IMR-90 (cell line): ENCODE measurements around the gene QKI. TPM values are rescaled to one million over a fixed set of nuclear protein-coding genes. Genes with fewer than 3 reads are reported as not detected.

Experiments used
- ATAC-seq: fragments of 200-7000 bp; cut with Tn5 transposase; 2 replicates; pipeline ENCODE4 v1.9.1; 2020; ENCODE audit warnings: low read depth, mild to moderate bottlenecking, moderate library complexity
- BruUV-seq: library from RNA; stranded (reverse); fragments of 400-500 nt; replicated peaks from 2 replicates; lab custom pipeline; 2021; lab: Mats Ljungman, UMichigan
- CTCF ChIA-PET: fragments of 300-600 bp; formaldehyde crosslinking; extraction: SDS; loops from one replicate; lab custom pipeline; 2021; ENCODE audit warnings: antibody characterized with exemption; lab: Yijun Ruan, JAX
- POLR2A ChIA-PET: fragments of 300-600 bp; sonication (Branson Sonifier 250); formaldehyde crosslinking; loops from one replicate; lab custom pipeline; 2022; ENCODE audit warnings: antibody characterized with exemption; ENCODE audit not compliant: unreplicated experiment; lab: Charles Lee
- DNase-seq: peaks from one replicate; pipeline ENCODE4 v3.0.0; 2013
- H2AFZ ChIP-seq: replicated peaks from 2 replicates; pipeline ENCODE3; 2013; ENCODE audit warnings: low read length, mild to moderate bottlenecking; ENCODE audit not compliant: poor library complexity
- H2AK5ac ChIP-seq: 2 replicates; pipeline ENCODE4 v1.6.1; 2013; ENCODE audit warnings: low read depth, low read length, inconsistent platforms
- H2AK9ac ChIP-seq: replicated peaks from 2 replicates; pipeline ENCODE3; 2013; ENCODE audit warnings: mild to moderate bottlenecking, low read depth, low read length, moderate library complexity; ENCODE audit not compliant: poor library complexity
- H2BK120ac ChIP-seq: 2 replicates; pipeline ENCODE4 v1.6.1; 2013; ENCODE audit warnings: low read depth, low read length, inconsistent platforms
- H2BK15ac ChIP-seq: 3 replicates; pipeline ENCODE4 v1.6.1; 2013; ENCODE audit warnings: low read depth, low read length, inconsistent platforms
- H2BK20ac ChIP-seq: 2 replicates; pipeline ENCODE4 v1.6.1; 2013; ENCODE audit warnings: low read depth, mild to moderate bottlenecking, inconsistent platforms, low read length, moderate library complexity
- H2BK5ac ChIP-seq: 2 replicates; pipeline ENCODE4 v1.6.1; 2013; ENCODE audit warnings: mild to moderate bottlenecking, low read depth, low read length, inconsistent platforms; ENCODE audit not compliant: poor library complexity, severe bottlenecking
- H3K14ac ChIP-seq: replicated peaks from 2 replicates; pipeline ENCODE4 v1.6.1; 2013; ENCODE audit warnings: low read depth, low read length, inconsistent platforms
- H3K18ac ChIP-seq: 2 replicates; pipeline ENCODE4 v1.6.1; 2013; ENCODE audit warnings: low read depth, low read length, control low read depth
- H3K23ac ChIP-seq: 2 replicates; pipeline ENCODE4 v1.6.1; 2013; ENCODE audit warnings: low read depth, low read length, inconsistent platforms
- H3K27ac ChIP-seq: 2 replicates; pipeline ENCODE4 v1.5.1; 2013; ENCODE audit warnings: mild to moderate bottlenecking, control low read depth, low read length; ENCODE audit not compliant: insufficient read depth
- H3K27me3 ChIP-seq: 2 replicates; pipeline ENCODE4 v1.6.1; 2013; ENCODE audit warnings: low read length; ENCODE audit not compliant: control insufficient read depth, insufficient read depth
- H3K36me3 ChIP-seq: 2 replicates; pipeline ENCODE4 v1.6.1; 2013; ENCODE audit warnings: low read length, mixed read lengths; ENCODE audit not compliant: control insufficient read depth, insufficient read depth
- H3K4ac ChIP-seq: 2 replicates; pipeline ENCODE4 v1.6.1; 2013; ENCODE audit warnings: low read depth, low read length, inconsistent platforms
- H3K4me1 ChIP-seq: 2 replicates; pipeline ENCODE4 v1.6.1; 2013; ENCODE audit warnings: low read length, mixed read lengths; ENCODE audit not compliant: control insufficient read depth, insufficient read depth
- H3K4me2 ChIP-seq: 2 replicates; pipeline ENCODE4 v1.6.1; 2013; ENCODE audit warnings: low read depth, mild to moderate bottlenecking, control low read depth, low read length, moderate library complexity
- H3K4me3 ChIP-seq: 2 replicates; pipeline ENCODE4 v1.5.1; 2013; ENCODE audit warnings: low read depth, mild to moderate bottlenecking, control low read depth, low read length, moderate library complexity; ENCODE audit not compliant: insufficient read depth
- H3K56ac ChIP-seq: 2 replicates; pipeline ENCODE4 v1.6.1; 2013; ENCODE audit warnings: low read length, inconsistent platforms; ENCODE audit not compliant: insufficient read depth; ENCODE audit errors: extremely low read depth
- H3K79me1 ChIP-seq, 2 experiments: 2 replicates each; pipeline ENCODE4 v1.6.1; 2013; ENCODE audit warnings: low read length in 2 of 2, inconsistent platforms in 1 of 2, low read depth in 1 of 2
- H3K9ac ChIP-seq: 2 replicates; pipeline ENCODE4 v1.6.1; 2013; ENCODE audit warnings: low read depth, low read length, control low read depth
- H3K9me1 ChIP-seq: 2 replicates; pipeline ENCODE4 v1.6.1; 2013; ENCODE audit warnings: low read length, inconsistent platforms; ENCODE audit not compliant: insufficient read depth
- H3K9me3 ChIP-seq: 2 replicates; pipeline ENCODE4 v1.6.1; 2013; ENCODE audit warnings: low read length; ENCODE audit not compliant: control insufficient read depth, insufficient read depth
- H4K20me1 ChIP-seq: 2 replicates; pipeline ENCODE4 v1.6.1; 2013; ENCODE audit warnings: low read length, inconsistent platforms; ENCODE audit not compliant: insufficient read depth
- H4K5ac ChIP-seq: 2 replicates; pipeline ENCODE4 v1.6.1; 2013; ENCODE audit warnings: mild to moderate bottlenecking, low read depth, low read length, control low read depth
- H4K8ac ChIP-seq, 2 experiments: 2 replicates each; pipeline ENCODE4 v1.6.1; 2013; ENCODE audit warnings: low read depth in 2 of 2, low read length in 2 of 2, control low read depth in 1 of 2, inconsistent platforms in 1 of 2
- H4K91ac ChIP-seq: 2 replicates; pipeline ENCODE4 v1.6.1; 2013; ENCODE audit warnings: low read depth, low read length, inconsistent platforms; ENCODE audit not compliant: insufficient read depth
- BHLHE40 ChIP-seq: fragments of 150-350 bp; IDR thresholded peaks from 2 replicates; pipeline ENCODE4 v1.6.1; 2016; ENCODE audit warnings: mild to moderate bottlenecking, low read depth, low read length
- MAZ ChIP-seq: IDR thresholded peaks from 2 replicates; pipeline ENCODE4 v1.6.1; 2012; ENCODE audit warnings: low read depth, mild to moderate bottlenecking, low read length, improper control_type of control experiment, moderate library complexity, borderline replicate concordance
- RFX5 ChIP-seq: IDR thresholded peaks from 2 replicates; pipeline ENCODE4 v1.8.0; 2012; ENCODE audit warnings: low read depth, mild to moderate bottlenecking, low read length, moderate library complexity
- WGBS, 2 experiments: methylation state at CpG; one replicate each; pipeline versions ENCODE4 v1.1.5 to v1.1.7; 2013; ENCODE audit warnings: missing lambda C conversion rate in 2 of 2; ENCODE audit not compliant: insufficient read length in 1 of 2; ENCODE audit errors: extremely low coverage in 2 of 2; 5-methylcytosine and 5-hydroxymethylcytosine counted together
- dilution Hi-C: fragments of 300-500 bp; cut with HindIII; formaldehyde crosslinking; loops from one replicate; pipeline ENCODE4 v1.14.3; 2018; ENCODE audit warnings: low sequenced_read_pairs; ENCODE audit not compliant: unreplicated experiment
- in situ Hi-C: fragments of 300-500 bp; cut with MboI; formaldehyde crosslinking; loops from 3 replicates; pipeline ENCODE4 v1.14.3; 2019; ENCODE audit warnings: low sequenced_read_pairs, inconsistent platforms, mixed read lengths
- intact Hi-C: fragments of 100-400 bp; cut with micrococcal nuclease; formaldehyde crosslinking; loops from 2 replicates; pipeline ENCODE4 v1.10.0; 2022
- polyA plus RNA-seq, 3 experiments: library from polyadenylated mRNA; depleted of rRNA; stranded (reverse); fragments of >200 nt; gene quantifications; 2 replicates each; pipeline ENCODE4 v1.2.3, GENCODE V29; 2012; ENCODE audit warnings: low replicate concordance in 1 of 3
- total RNA-seq: library from RNA; depleted of rRNA; stranded (reverse); fragments of >200 nt; gene quantifications from 2 replicates; pipeline ENCODE4 v1.2.3, GENCODE V29; 2012
- TF ChIP-seq, protein P1 (sequence below): fragments of 150-350 bp; IDR thresholded peaks from 2 replicates; pipeline ENCODE4 v1.6.1; 2016; ENCODE audit warnings: low read depth, mild to moderate bottlenecking, low read length, moderate library complexity, borderline replicate concordance
- TF ChIP-seq, protein P2 (sequence below): fragments of 150-350 bp; IDR thresholded peaks from 2 replicates; pipeline ENCODE4 v1.6.1; 2017; ENCODE audit warnings: mild to moderate bottlenecking, antibody characterized with exemption, low read length, low read depth
- TF ChIP-seq, protein P3 (sequence below): conservative IDR thresholded peaks from 2 replicates; pipeline ENCODE4 v1.5.1; 2012; ENCODE audit warnings: mild to moderate bottlenecking, low read depth, low read length, improper control_type of control experiment

The QKI gene
- total and polyA plus RNA-seq, 2 of the 4 experiments (the other 2 are of a cell fraction): 112 to 232 TPM

DNA sequence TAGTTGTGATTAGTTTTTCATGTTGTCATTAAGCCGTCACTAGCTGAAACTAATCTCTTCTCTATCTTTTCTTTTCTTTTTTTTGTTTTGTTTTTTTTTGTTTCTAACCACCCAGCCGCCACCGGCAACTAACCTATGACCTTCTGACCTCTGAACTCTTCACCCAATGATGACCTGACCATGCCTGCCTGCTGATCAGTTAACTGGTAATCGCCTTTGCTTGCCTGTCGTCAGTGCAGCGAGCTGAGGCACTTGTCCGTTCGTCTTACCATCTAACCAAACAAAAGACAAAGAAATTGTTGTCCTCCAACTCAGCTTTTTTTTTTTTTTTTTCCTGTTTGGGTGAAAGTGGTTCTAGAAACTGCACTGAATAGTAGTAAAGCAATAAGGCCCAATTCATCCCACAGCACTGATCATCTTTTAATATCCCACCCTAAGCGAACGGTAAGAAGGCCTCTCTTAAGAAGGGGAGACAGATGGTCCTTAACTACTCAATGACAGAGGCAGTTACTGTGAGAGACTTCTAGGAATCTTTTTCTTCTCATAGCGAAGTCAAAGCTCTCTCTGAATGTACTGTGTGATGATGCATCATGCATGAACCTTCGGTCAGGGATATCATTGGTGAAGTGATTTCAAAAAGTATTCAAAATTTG lies 156.2 kb downstream of the QKI start:
- ATAC-seq (no peak), DNase-seq (peak; percentile 21)
- dilution Hi-C loops (no loop called here), in situ Hi-C loops (no loop called here), intact Hi-C loops (no loop called here)
- no CpG with 5 or more reads among the region's 12 CpGs for WGBS, 2 experiments
- H3K14ac ChIP-seq: no peak overlapping the region
- H4K91ac ChIP-seq: no peak overlapping the region
- no peak overlapping the region for H3K4me3 ChIP-seq
- no peak overlapping the region for H2AK9ac ChIP-seq
- no peak overlapping the region for H3K4ac ChIP-seq
- H3K79me1 ChIP-seq: peaks cover 10% of the 10 kb centered on the region in 2 experiments; a peak in 3 of 4 replicates
- POLR2A ChIA-PET: no interaction called here
- no peak overlapping the region for H2AFZ ChIP-seq
- H3K9me3 ChIP-seq: no peaks in the 10 kb centered on the region; the same call in 1 of the 2 replicates
- no peaks in the 10 kb centered on the region for H4K20me1 ChIP-seq
- peaks cover 3% of the 10 kb centered on the region for H3K4me1 ChIP-seq
- H3K27ac ChIP-seq: no peak overlapping the region
- no peak overlapping the region for H3K23ac ChIP-seq
- no peak overlapping the region for H2AK5ac ChIP-seq
- no peak overlapping the region for H2BK120ac ChIP-seq
- no peak overlapping the region for H2BK15ac ChIP-seq
- H3K18ac ChIP-seq: no peak overlapping the region
- no peak overlapping the region for H4K8ac ChIP-seq
- peaks cover 14% of the 10 kb centered on the region for H3K36me3 ChIP-seq
- no peak overlapping the region for H3K4me2 ChIP-seq
- H2BK5ac ChIP-seq: no peak overlapping the region
- no peak overlapping the region for H3K56ac ChIP-seq
- H2BK20ac ChIP-seq: no peak overlapping the region
- no TSS peak for BruUV-seq
- no peak for TF ChIP-seq RFX5
- TF ChIP-seq, protein P1, sequence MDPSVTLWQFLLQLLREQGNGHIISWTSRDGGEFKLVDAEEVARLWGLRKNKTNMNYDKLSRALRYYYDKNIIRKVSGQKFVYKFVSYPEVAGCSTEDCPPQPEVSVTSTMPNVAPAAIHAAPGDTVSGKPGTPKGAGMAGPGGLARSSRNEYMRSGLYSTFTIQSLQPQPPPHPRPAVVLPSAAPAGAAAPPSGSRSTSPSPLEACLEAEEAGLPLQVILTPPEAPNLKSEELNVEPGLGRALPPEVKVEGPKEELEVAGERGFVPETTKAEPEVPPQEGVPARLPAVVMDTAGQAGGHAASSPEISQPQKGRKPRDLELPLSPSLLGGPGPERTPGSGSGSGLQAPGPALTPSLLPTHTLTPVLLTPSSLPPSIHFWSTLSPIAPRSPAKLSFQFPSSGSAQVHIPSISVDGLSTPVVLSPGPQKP: no peak
- TF ChIP-seq, protein P2, sequence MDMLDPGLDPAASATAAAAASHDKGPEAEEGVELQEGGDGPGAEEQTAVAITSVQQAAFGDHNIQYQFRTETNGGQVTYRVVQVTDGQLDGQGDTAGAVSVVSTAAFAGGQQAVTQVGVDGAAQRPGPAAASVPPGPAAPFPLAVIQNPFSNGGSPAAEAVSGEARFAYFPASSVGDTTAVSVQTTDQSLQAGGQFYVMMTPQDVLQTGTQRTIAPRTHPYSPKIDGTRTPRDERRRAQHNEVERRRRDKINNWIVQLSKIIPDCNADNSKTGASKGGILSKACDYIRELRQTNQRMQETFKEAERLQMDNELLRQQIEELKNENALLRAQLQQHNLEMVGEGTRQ: no peak
- TF ChIP-seq, protein P3, sequence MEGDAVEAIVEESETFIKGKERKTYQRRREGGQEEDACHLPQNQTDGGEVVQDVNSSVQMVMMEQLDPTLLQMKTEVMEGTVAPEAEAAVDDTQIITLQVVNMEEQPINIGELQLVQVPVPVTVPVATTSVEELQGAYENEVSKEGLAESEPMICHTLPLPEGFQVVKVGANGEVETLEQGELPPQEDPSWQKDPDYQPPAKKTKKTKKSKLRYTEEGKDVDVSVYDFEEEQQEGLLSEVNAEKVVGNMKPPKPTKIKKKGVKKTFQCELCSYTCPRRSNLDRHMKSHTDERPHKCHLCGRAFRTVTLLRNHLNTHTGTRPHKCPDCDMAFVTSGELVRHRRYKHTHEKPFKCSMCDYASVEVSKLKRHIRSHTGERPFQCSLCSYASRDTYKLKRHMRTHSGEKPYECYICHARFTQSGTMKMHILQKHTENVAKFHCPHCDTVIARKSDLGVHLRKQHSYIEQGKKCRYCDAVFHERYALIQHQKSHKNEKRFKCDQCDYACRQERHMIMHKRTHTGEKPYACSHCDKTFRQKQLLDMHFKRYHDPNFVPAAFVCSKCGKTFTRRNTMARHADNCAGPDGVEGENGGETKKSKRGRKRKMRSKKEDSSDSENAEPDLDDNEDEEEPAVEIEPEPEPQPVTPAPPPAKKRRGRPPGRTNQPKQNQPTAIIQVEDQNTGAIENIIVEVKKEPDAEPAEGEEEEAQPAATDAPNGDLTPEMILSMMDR: no peak
- TF ChIP-seq MAZ: no peak
- TF ChIP-seq BHLHE40: no peak
- H3K27me3 ChIP-seq: no peaks in the 10 kb centered on the region
- no peaks in the 10 kb centered on the region for H3K9me1 ChIP-seq
- H3K9ac ChIP-seq: no peak overlapping the region
- CTCF ChIA-PET: interaction anchor here (0.6 kb wide), 2 partner anchors 16 to 194 kb away, joined by 3 read pairs; no protein-coding TSS in a partner anchor
- H4K5ac ChIP-seq: no peak overlapping the region; the same call in 1 of the 2 replicates
